Pancreas (tissue), 10 donors: Measurements from ENCODE around the gene ADGRD2. TPM values are rescaled to one million over a fixed set of nuclear protein-coding genes. Genes with fewer than 3 reads are reported as not detected.

Experiments
- ATAC-seq, 4 donors: fragments of 200-7000 bp; cut with Tn5 transposase; one replicate each; pipeline versions ENCODE4 v1.8.0 to v1.9.1; 2020; ENCODE audit warnings: mild to moderate bottlenecking in 4 of 4, moderate library complexity in 4 of 4
- DNase-seq, 6 donors: peaks; one replicate each; pipeline ENCODE4 v3.0.0-alpha.2; 2020
- FAIRE-seq: peaks from 2 replicates; lab custom pipeline; 2012; peaks lifted over from hg19 to GRCh38; lab: Jason Lieb, UNC
- H3K27ac ChIP-seq, 4 donors: fragments of 200-600 bp; sonication (generic); 1 replicate in 3 of 4; 2 replicates in 1 of 4; pipeline versions ENCODE4 v1.5.0 to v1.8.0; 2020
- H3K27me3 ChIP-seq, 4 donors: fragments of 200-600 bp; one replicate each; pipeline ENCODE4 v1.8.0; 2021
- H3K36me3 ChIP-seq, 3 donors: fragments of 200-600 bp; sonication (generic) in 1 of 3; one replicate each; pipeline versions ENCODE4 v1.5.0 to v1.8.0; 2020 to 2021
- H3K4me1 ChIP-seq, 3 donors: fragments of 200-600 bp; one replicate each; pipeline ENCODE4 v1.8.0; 2021
- H3K4me3 ChIP-seq, 4 donors: fragments of 200-600 bp; sonication (generic) in 2 of 4; one replicate each; pipeline versions ENCODE4 v1.5.0 to v1.8.0; 2020 to 2021
- H3K9me3 ChIP-seq, 4 donors: fragments of 200-600 bp; one replicate each; pipeline ENCODE4 v1.8.0; 2021
- CTCF ChIP-seq, 4 donors: fragments of 200-600 bp; sonication (generic) in 3 of 4; IDR thresholded peaks; one replicate each; pipeline versions ENCODE4 v1.5.0 to v1.8.0; 2021; ENCODE audit warnings: antibody characterized with exemption in 4 of 4
- WGBS, 2 donors: extraction: QIAGEN DNeasy Blood & Tissue Kit; methylation state at CpG; one replicate each; pipeline ENCODE4 v1.1.7; 2013; 5-methylcytosine and 5-hydroxymethylcytosine counted together
- intact Hi-C, 3 donors: fragments of 100-400 bp; cut with DNase I; formaldehyde crosslinking; loops; one replicate each; pipeline versions ENCODE4 v1.11.1 to v1.14.2; 2022
- polyA plus RNA-seq, 2 donors: library from polyadenylated mRNA; stranded (reverse); fragments of 200-250 nt; gene quantifications; one replicate each; pipeline ENCODE4 v1.2.3, GENCODE V29; 2013
- total RNA-seq, 6 donors: library from RNA; stranded (reverse); fragmentation: NEBNext Ultra II Directional in 4 of 6; extraction: Animal tissue kit (Norgen Biotek cat#: 25700) in 4 of 6; gene quantifications; one replicate each; pipeline versions ENCODE4 v1.2.1 to v1.2.4, GENCODE V29; 2021 to 2023
- donor health status: healthy with polysubstance abuse.
- donor health status: DM: no; HTN: no; CAD: no; lungs with moderate emphysema.
- donor health status: DM: no; HTN: no; CAD: no.
- donor health status: control.
- donor health status: control.
- donor health status: Bipolar disorder and iron deficiency.
- donor health status: DM: yes; HTN: yes; CAD: no.
- donor health status: DM: no; HTN: no; CAD: no.
- donor health status: DM: no; HTN: no; CAD: no.
- donor health status: DM: yes; HTN: yes; CAD: no.

The ADGRD2 gene
- total and polyA plus RNA-seq, 8 donors = 0.23 TPM; not detected in 7

DNA sequence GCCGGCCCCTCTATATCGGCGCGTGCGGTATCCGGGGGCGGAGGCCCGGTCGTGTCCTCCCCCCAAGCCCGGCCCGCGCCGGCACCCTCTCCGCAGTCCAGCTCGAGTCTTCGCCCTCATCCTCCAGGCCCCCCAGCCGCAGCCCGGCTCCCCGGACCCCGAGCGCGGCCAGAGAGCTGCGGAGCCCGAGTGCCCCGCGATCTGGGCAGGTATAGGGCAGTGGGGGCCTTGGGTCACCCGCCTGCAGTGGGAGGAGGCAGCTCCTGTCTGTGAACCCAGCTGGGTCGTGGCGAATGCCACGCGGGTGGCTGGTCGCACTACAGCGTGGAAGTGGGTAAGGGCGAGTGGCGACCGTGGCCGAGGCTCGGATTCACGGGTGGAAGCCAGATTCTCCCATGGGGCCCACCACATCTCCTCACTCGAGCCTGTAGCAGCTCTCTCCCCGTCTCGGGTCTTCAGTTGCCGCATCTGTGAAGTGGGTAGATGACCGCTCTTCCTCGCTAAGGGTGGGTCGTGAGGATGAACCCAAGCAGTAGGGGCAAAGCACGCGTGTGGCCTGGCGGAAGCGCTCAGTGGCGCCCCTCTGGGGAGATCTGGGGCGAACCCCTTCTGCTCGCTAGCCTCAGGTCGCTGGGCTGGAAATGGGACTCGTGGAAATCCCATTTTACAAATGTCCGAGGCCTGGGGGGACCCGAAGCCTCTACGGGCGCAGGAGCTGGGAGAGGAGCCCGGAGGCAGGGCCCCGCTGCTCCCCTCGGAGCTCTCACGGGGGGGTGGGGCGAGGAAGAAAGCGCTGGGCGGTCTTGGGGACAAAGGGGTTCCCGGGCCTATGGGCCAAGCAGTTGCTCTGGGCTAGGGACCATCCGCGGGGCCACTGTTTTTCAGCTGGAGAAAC, 55.0 kb downstream of the ADGRD2 start:
- WGBS, 2 donors = 37 to 41% methylated on average over 56 to 69 of the region's 69 CpGs
- Histone ChIP-seq H3K27me3 (peaks cover 0 to 23% (median 5%) of the 10 kb centered on the region in 4 donors), H3K4me3 (peak overlapping the region in 1 of 4 donors; percentile 10), H3K36me3 (no peaks in the 10 kb centered on the region), H3K4me1 (peaks cover 0 to 4% (median 3%) of the 10 kb centered on the region in 3 donors), H3K27ac (no peak overlapping the region), H3K9me3 (no peaks in the 10 kb centered on the region)
- FAIRE-seq (no peak), ATAC-seq (no peak), DNase-seq (peak in 2 of 6 donors; percentile 58 to 64)
- no peak for TF ChIP-seq CTCF (IDR thresholded peaks at IDR 0.05)
- intact Hi-C loops = no loop called here

GRCh38 chr9:124505901-124506346, 55.7 kb downstream of the ADGRD2 start:
- Histone ChIP-seq H3K27me3 (peaks cover 0 to 23% (median 5%) of the 10 kb centered on the region in 4 donors), H3K36me3 (no peaks in the 10 kb centered on the region), H3K27ac (no peak overlapping the region), H3K4me1 (peaks cover 0 to 4% (median 3%) of the 10 kb centered on the region in 3 donors), H3K9me3 (no peaks in the 10 kb centered on the region), H3K4me3 (no peak overlapping the region)
- no peak for DNase-seq
- no peak for TF ChIP-seq CTCF (IDR thresholded peaks at IDR 0.05)
- WGBS, 2 donors = 91 to 93% methylated on average over 19 of the region's 19 CpGs
- FAIRE-seq = no peak
- no peak for ATAC-seq
- intact Hi-C loops = no loop called here

GRCh38 chr9:124506433-124506832, 56.2 kb downstream of the ADGRD2 start:
- no peak overlapping the region for H3K4me3 ChIP-seq
- DNase-seq (peak in 1 of 6 donors; percentile 52), FAIRE-seq (no peak), ATAC-seq (no peak)
- no peaks in the 10 kb centered on the region for H3K9me3 ChIP-seq
- H3K27ac ChIP-seq = no peak overlapping the region
- H3K27me3 ChIP-seq = peaks cover 0 to 23% (median 5%) of the 10 kb centered on the region in 4 donors
- TF ChIP-seq CTCF (IDR thresholded peaks at IDR 0.05) = no peak
- 89 to 93% methylated on average over 8 of the region's 8 CpGs for WGBS, 2 donors
- peaks cover 0 to 4% (median 3%) of the 10 kb centered on the region in 3 donors for H3K4me1 ChIP-seq
- H3K36me3 ChIP-seq = no peaks in the 10 kb centered on the region
- intact Hi-C loops = no loop called here

DNA sequence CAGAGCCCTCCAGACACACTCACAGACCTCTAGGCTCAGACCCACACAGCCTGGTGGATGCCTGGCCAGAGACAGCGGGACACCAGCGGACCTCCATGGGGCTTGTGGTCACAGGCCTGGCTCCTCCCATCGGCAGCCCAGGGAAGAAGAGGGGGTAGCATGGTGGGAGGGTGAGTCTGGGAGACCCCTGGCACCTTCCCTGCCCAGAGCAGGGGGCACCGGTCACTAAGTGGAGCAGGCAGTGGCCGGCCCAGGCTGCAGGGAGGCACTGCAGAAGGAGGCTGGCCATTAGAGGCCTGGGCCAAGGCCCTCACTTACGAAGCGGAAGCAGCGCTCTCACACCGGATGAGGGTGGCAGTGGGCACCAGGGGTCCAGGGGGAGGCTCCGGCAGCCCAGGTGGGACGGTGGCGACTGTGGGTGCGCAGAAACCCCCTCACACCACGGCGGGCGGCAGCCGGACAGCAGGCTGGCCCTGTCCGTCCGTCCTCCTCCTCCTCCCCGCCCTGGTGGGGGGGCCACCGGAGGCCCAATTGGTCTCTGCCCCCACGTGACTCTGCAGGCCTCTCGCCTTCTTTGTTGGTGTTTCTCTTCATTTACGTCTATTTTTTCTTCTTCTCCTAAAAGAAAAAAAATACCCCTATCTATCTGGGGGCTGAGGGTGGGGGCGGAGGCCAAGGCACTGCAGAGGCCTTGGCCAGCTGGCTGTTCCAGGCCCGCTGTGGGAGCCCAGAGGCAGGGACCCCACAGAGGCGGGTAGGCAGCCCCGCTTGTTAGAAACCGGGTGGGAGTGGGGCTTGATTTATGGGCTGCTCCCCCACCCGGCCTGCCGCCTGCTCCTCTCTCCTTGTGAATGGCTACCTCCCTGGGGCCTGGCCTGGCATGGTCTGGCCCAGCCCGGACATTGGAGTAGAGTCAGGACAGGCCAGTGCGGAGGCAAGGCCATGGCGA, 57.0 kb downstream of the ADGRD2 start, which contains the start of gene NR5A1:
Gene NR5A1, minus strand, starts transcription at position 469 of the 949 bp plus-strand sequence. CDS start 4,004 bp downstream, outside the sequence.
- 92 to 95% methylated on average over 27 to 34 of the region's 34 CpGs for WGBS, 2 donors
- H3K4me1 ChIP-seq = peaks cover 0 to 4% (median 3%) of the 10 kb centered on the region in 3 donors
- H3K4me3 ChIP-seq = no peak within 1 kb of the TSS
- no peaks in the 10 kb centered on the region for H3K36me3 ChIP-seq
- intact Hi-C loops = no loop called here
- peaks cover 0 to 22% (median 5%) of the 10 kb centered on the region in 4 donors for H3K27me3 ChIP-seq
- FAIRE-seq (no peak), ATAC-seq (no peak), DNase-seq (peak in 2 of 6 donors; percentile 48 to 60)
- no peaks in the 10 kb centered on the region for H3K9me3 ChIP-seq
- H3K27ac ChIP-seq = no peak within 1 kb of the TSS
- TF ChIP-seq CTCF (IDR thresholded peaks at IDR 0.05) = no peak
